WTC11 (cell line): ENCODE measurements around the gene C4orf50. TPM values are rescaled to one million over a fixed set of nuclear protein-coding genes. Genes with fewer than 3 reads are reported as not detected.

Experiments
- ATAC-seq: fragments of 200-7000 bp; cut with Tn5 transposase; 2 replicates; pipeline ENCODE4 v1.10.0; 2021; ENCODE audit warnings: mild to moderate bottlenecking, moderate library complexity
- CTCF ChIA-PET: fragments of 300-600 bp; sonication (Branson Sonifier 250); formaldehyde crosslinking; loops from one replicate; lab custom pipeline; 2021; ENCODE audit warnings: antibody characterized with exemption; lab: Charles Lee
- POLR2A ChIA-PET: fragments of 350-600 bp; sonication (Branson Sonifier 250); formaldehyde crosslinking; loops from one replicate; lab custom pipeline; 2021; ENCODE audit warnings: antibody characterized with exemption; lab: Charles Lee
- DNase-seq: peaks from one replicate; pipeline ENCODE4 v3.0.0; 2021; ENCODE audit warnings: low spot score
- H3K27ac Mint-ChIP-seq: 2 replicates; pipeline ENCODE4 v1.8.0; 2021; ENCODE audit warnings: mixed read lengths
- H3K27me3 Mint-ChIP-seq: 2 replicates; pipeline ENCODE4 v1.8.0; 2021; ENCODE audit warnings: low read depth, mild to moderate bottlenecking, moderate library complexity, mixed read lengths
- H3K36me3 Mint-ChIP-seq: 2 replicates; pipeline ENCODE4 v1.8.0; 2021; ENCODE audit warnings: mixed read lengths
- H3K4me1 Mint-ChIP-seq: 2 replicates; pipeline ENCODE4 v1.8.0; 2022; ENCODE audit warnings: mixed read lengths
- H3K4me3 Mint-ChIP-seq: 2 replicates; pipeline ENCODE4 v1.8.0; 2021; ENCODE audit warnings: mild to moderate bottlenecking, moderate library complexity, mixed read lengths
- H3K9me3 Mint-ChIP-seq: 2 replicates; pipeline ENCODE4 v1.8.0; 2021; ENCODE audit warnings: mixed read lengths
- FOXJ3 ChIP-seq: sonication (generic); formaldehyde crosslinking; IDR thresholded peaks from 2 replicates; pipeline ENCODE4 v1.9.0; 2021; ENCODE audit warnings: missing genetic modification reagents, mild to moderate bottlenecking, borderline replicate concordance
- FOXK1 ChIP-seq: sonication (generic); formaldehyde crosslinking; IDR thresholded peaks from 2 replicates; pipeline ENCODE4 v1.8.0; 2022; ENCODE audit warnings: mild to moderate bottlenecking, moderate library complexity, missing genetic modification reagents
- HMGA2 ChIP-seq: fragments of 250-450 bp; sonication (Bioruptor Pico); IDR thresholded peaks from 2 replicates; pipeline ENCODE4 v1.4.0; 2021; ENCODE audit warnings: mild to moderate bottlenecking, moderate library complexity
- JUN ChIP-seq: sonication (generic); formaldehyde crosslinking; IDR thresholded peaks from 2 replicates; pipeline ENCODE4 v1.8.0; 2023; ENCODE audit warnings: mild to moderate bottlenecking, missing genetic modification reagents
- KAT7 ChIP-seq: sonication (generic); formaldehyde crosslinking; IDR thresholded peaks from 2 replicates; pipeline ENCODE4 v1.8.1; 2023; ENCODE audit warnings: missing genetic modification reagents, mild to moderate bottlenecking, borderline replicate concordance
- NFE2L1 ChIP-seq: sonication (generic); formaldehyde crosslinking; IDR thresholded peaks from 2 replicates; pipeline ENCODE4 v1.8.1; 2023; ENCODE audit warnings: missing genetic modification reagents
- NR3C1 ChIP-seq: sonication (generic); formaldehyde crosslinking; conservative IDR thresholded peaks from 2 replicates; pipeline ENCODE4 v1.8.1; 2023; ENCODE audit warnings: low read depth, mild to moderate bottlenecking, missing genetic modification reagents
- TCF7 ChIP-seq: sonication (generic); formaldehyde crosslinking; IDR thresholded peaks from 2 replicates; pipeline ENCODE4 v1.8.0; 2022; ENCODE audit warnings: mild to moderate bottlenecking, low read depth, missing genetic modification reagents, moderate library complexity
- TEAD4 ChIP-seq: sonication (generic); formaldehyde crosslinking; IDR thresholded peaks from 2 replicates; pipeline ENCODE4 v1.8.0; 2022; ENCODE audit warnings: mild to moderate bottlenecking, missing genetic modification reagents
- ZNF317 ChIP-seq: sonication (generic); formaldehyde crosslinking; IDR thresholded peaks from 2 replicates; pipeline ENCODE4 v1.8.1; 2023; ENCODE audit warnings: low read depth, mild to moderate bottlenecking, moderate library complexity, missing genetic modification reagents, borderline replicate concordance
- ZNF396 ChIP-seq: fragments of 250-450 bp; sonication (Bioruptor Pico); IDR thresholded peaks from 2 replicates; pipeline ENCODE4 v1.8.0; 2021; ENCODE audit warnings: mild to moderate bottlenecking, moderate library complexity, borderline replicate concordance
- ZNF416 ChIP-seq: fragments of 250-450 bp; sonication (Bioruptor Pico); IDR thresholded peaks from 2 replicates; pipeline ENCODE4 v1.9.0; 2021; ENCODE audit warnings: mild to moderate bottlenecking, inconsistent platforms
- total RNA-seq: library from RNA; stranded (reverse); gene quantifications from 3 replicates; pipeline ENCODE4 v1.2.3, GENCODE V29; 2021
- TF ChIP-seq, protein P1 (sequence below): fragments of 250-450 bp; sonication (Bioruptor Pico); IDR thresholded peaks from 2 replicates; pipeline ENCODE4 v1.9.0; 2021; ENCODE audit warnings: mild to moderate bottlenecking, borderline replicate concordance
- TF ChIP-seq, protein P2 (sequence below): fragments of 200-600 bp; IDR thresholded peaks from 2 replicates; pipeline ENCODE4 v1.8.0; 2022; ENCODE audit warnings: antibody characterized with exemption

The C4orf50 gene
- total RNA-seq, 1 experiment from 2014 or later, result 0.17 TPM

DNA sequence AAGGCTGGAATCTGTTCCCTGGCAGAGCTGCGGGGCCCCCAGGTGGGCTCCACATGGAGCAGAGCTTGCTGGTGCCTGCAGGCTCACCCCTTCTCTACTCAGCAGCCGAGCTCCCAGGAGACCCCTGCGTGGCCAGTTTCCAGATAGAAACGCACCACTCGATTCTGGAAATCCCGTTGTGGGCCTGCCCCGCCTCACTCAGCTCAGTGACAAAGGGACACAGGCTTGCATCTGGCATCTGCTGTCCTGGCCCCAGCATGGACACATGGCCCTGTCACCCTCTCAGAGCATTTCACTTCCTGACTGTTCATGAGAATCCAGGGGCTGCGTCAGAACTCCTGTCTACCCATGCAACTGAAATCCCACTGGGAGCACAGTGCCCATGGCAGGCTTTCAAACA is 20.5 kb upstream of the C4orf50 start (continued):
- no peak for TF ChIP-seq ZNF416 (CRISPR knock-in tag)

DNA sequence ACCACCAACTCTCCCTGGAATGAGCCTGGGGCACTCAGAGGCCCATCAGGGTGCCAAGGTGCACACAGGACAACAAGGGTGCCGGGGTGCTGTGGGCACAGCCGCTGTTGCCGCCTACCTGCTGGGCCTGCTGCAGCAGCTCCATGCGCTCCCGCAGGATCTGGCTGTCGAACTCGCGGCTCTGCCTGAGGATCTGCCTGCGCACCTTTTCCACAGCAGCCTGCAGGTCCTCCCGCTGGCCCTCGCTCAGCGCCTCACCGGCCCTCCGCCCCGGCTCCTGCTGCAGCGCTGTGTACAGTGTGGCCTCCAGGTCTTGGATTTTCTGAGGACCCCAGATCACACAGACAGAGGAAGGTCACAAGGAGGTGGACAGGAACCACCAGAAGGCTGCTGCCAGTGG is 17.6 kb upstream of the C4orf50 start:
- Mint-ChIP-seq H3K36me3 (no peaks in the 10 kb centered on the region), H3K27ac (no peak overlapping the region), H3K9me3 (no peaks in the 10 kb centered on the region), H3K27me3 (no peaks in the 10 kb centered on the region), H3K4me3 (no peak overlapping the region), H3K4me1 (no peaks in the 10 kb centered on the region)
- ChIA-PET POLR2A (no interaction called here), CTCF (interaction anchor here (1.0 kb wide), 1 partner anchor 37 kb away, joined by 3 read pairs; no protein-coding TSS in a partner anchor)
- no peak for DNase-seq
- ATAC-seq, result 0 out of 2 replicates have a peak, but pooled peaks have one; percentile 18
- TF ChIP-seq, protein P1, sequence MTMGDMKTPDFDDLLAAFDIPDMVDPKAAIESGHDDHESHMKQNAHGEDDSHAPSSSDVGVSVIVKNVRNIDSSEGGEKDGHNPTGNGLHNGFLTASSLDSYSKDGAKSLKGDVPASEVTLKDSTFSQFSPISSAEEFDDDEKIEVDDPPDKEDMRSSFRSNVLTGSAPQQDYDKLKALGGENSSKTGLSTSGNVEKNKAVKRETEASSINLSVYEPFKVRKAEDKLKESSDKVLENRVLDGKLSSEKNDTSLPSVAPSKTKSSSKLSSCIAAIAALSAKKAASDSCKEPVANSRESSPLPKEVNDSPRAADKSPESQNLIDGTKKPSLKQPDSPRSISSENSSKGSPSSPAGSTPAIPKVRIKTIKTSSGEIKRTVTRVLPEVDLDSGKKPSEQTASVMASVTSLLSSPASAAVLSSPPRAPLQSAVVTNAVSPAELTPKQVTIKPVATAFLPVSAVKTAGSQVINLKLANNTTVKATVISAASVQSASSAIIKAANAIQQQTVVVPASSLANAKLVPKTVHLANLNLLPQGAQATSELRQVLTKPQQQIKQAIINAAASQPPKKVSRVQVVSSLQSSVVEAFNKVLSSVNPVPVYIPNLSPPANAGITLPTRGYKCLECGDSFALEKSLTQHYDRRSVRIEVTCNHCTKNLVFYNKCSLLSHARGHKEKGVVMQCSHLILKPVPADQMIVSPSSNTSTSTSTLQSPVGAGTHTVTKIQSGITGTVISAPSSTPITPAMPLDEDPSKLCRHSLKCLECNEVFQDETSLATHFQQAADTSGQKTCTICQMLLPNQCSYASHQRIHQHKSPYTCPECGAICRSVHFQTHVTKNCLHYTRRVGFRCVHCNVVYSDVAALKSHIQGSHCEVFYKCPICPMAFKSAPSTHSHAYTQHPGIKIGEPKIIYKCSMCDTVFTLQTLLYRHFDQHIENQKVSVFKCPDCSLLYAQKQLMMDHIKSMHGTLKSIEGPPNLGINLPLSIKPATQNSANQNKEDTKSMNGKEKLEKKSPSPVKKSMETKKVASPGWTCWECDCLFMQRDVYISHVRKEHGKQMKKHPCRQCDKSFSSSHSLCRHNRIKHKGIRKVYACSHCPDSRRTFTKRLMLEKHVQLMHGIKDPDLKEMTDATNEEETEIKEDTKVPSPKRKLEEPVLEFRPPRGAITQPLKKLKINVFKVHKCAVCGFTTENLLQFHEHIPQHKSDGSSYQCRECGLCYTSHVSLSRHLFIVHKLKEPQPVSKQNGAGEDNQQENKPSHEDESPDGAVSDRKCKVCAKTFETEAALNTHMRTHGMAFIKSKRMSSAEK, result no peak
- TF ChIP-seq NFE2L1 (CRISPR knock-in tag) (no peak), JUN (CRISPR knock-in tag) (no peak), ZNF396 (CRISPR knock-in tag) (no peak), TEAD4 (no peak), KAT7 (CRISPR knock-in tag) (no peak), FOXK1 (CRISPR knock-in tag) (no peak), ZNF317 (CRISPR knock-in tag) (no peak), FOXJ3 (CRISPR knock-in tag) (no peak), HMGA2 (CRISPR knock-in tag) (no peak), TCF7 (CRISPR knock-in tag) (no peak)
- TF ChIP-seq, protein P2, sequence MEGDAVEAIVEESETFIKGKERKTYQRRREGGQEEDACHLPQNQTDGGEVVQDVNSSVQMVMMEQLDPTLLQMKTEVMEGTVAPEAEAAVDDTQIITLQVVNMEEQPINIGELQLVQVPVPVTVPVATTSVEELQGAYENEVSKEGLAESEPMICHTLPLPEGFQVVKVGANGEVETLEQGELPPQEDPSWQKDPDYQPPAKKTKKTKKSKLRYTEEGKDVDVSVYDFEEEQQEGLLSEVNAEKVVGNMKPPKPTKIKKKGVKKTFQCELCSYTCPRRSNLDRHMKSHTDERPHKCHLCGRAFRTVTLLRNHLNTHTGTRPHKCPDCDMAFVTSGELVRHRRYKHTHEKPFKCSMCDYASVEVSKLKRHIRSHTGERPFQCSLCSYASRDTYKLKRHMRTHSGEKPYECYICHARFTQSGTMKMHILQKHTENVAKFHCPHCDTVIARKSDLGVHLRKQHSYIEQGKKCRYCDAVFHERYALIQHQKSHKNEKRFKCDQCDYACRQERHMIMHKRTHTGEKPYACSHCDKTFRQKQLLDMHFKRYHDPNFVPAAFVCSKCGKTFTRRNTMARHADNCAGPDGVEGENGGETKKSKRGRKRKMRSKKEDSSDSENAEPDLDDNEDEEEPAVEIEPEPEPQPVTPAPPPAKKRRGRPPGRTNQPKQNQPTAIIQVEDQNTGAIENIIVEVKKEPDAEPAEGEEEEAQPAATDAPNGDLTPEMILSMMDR, result no peak

DNA sequence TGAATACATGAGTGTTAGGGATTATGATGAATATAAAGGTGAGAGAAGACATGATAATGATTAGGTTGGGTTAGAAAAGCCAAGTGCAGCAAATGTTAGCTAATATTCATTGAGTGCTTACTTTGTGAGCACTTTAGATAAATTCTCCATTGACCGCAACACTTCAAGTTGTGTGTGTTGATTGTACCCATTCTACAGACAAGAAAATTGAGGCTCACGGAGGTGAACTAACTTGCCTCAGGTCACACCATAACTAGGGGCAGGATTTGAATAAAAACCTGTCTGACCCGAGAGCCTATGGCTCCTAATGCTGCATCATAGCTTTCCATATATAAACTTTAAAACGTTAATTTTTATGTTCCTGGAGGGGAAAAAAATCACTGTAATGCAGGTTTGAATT is 15.2 kb upstream of the C4orf50 start:
- no peak for DNase-seq
- CTCF ChIA-PET, result interaction anchor here (0.6 to 1.6 kb wide), 2 partner anchors 8 to 55 kb away, joined by 4 to 8 read pairs; no protein-coding TSS in a partner anchor
- no peak for TF ChIP-seq NR3C1 (CRISPR knock-in tag)
- H3K27me3 Mint-ChIP-seq, result no peaks in the 10 kb centered on the region
- ATAC-seq, result no peak
- H3K4me3 Mint-ChIP-seq, result no peak overlapping the region
- no peaks in the 10 kb centered on the region for H3K36me3 Mint-ChIP-seq
- peaks cover 13% of the 10 kb centered on the region for H3K4me1 Mint-ChIP-seq
- H3K27ac Mint-ChIP-seq, result no peak overlapping the region
- H3K9me3 Mint-ChIP-seq, result no peaks in the 10 kb centered on the region
- POLR2A ChIA-PET, result no interaction called here
